Measurements from ENCODE around the gene EFCAB12.
A peak's percentile ranks its signal among the peaks of the same experiment; 100 is the strongest.

EFCAB12 gene

DNA sequence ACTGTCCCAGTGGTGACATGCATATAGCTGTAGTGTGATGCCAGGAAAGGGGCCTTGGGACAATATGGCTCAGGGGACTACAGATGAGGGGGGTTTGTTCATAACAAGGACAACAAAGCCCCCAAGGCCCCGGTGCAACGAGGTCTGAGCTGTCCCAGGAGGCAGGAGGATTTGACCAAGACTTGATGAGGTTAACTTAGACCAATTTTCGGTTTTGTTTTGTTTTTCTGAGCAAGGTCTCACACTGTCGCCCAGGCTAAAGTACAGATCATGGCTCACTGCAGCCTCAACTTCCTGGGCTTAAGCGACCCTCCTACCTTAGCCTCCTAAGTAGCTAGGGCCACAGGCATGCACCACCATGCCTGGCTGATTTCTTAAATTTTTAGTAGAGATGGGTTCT, 23.8 kb downstream of the EFCAB12 start:
- no peak for DNase-seq (ENCODE audit: extremely low read depth, insufficient read length)
- TF ChIP-seq, protein P1, sequence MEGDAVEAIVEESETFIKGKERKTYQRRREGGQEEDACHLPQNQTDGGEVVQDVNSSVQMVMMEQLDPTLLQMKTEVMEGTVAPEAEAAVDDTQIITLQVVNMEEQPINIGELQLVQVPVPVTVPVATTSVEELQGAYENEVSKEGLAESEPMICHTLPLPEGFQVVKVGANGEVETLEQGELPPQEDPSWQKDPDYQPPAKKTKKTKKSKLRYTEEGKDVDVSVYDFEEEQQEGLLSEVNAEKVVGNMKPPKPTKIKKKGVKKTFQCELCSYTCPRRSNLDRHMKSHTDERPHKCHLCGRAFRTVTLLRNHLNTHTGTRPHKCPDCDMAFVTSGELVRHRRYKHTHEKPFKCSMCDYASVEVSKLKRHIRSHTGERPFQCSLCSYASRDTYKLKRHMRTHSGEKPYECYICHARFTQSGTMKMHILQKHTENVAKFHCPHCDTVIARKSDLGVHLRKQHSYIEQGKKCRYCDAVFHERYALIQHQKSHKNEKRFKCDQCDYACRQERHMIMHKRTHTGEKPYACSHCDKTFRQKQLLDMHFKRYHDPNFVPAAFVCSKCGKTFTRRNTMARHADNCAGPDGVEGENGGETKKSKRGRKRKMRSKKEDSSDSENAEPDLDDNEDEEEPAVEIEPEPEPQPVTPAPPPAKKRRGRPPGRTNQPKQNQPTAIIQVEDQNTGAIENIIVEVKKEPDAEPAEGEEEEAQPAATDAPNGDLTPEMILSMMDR (IDR thresholded peaks at IDR 0.05; ENCODE audit: insufficient read depth, low read length, poor library complexity, severe bottlenecking): no peak
- Histone ChIP-seq H3K4me3 (replicated peaks; ENCODE audit: low read depth, low read length) (no peak overlapping the region), H3K36me3 (ENCODE audit: control insufficient read depth, insufficient read depth, low read length) (no peaks in the 10 kb centered on the region), H3K27me3 (replicated peaks; ENCODE audit: control insufficient read depth, insufficient read depth, low read length) (no peaks in the 10 kb centered on the region)

DNA sequence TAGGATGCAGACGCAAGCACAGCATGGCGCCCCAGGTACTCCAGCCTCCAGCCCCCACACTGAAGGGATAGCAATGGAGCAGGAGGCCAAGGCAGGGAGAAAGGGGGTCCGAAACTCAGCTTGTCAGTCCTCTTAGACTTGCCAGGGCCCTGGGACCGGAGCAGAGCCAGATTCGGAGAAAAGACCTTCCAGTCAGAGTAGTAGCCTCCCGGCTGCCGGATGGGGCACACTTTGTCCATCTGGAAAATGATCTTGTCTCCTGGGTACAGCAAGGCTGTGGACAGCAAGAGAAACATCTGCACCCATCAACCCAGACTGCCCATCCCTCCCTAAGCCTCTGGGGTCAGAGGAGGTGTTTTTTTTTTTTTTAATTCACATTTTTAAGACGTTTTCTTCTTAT, 24.3 kb downstream of the EFCAB12 start:
- TF ChIP-seq, protein P1 (IDR thresholded peaks at IDR 0.05; ENCODE audit: insufficient read depth, low read length, poor library complexity, severe bottlenecking): no peak
- H3K4me3 ChIP-seq (replicated peaks; ENCODE audit: low read depth, low read length): no peak overlapping the region
- no peak for DNase-seq (ENCODE audit: extremely low read depth, insufficient read length)
- H3K36me3 ChIP-seq (ENCODE audit: control insufficient read depth, insufficient read depth, low read length): no peaks in the 10 kb centered on the region
- no peaks in the 10 kb centered on the region for H3K27me3 ChIP-seq (replicated peaks; ENCODE audit: control insufficient read depth, insufficient read depth, low read length)

DNA sequence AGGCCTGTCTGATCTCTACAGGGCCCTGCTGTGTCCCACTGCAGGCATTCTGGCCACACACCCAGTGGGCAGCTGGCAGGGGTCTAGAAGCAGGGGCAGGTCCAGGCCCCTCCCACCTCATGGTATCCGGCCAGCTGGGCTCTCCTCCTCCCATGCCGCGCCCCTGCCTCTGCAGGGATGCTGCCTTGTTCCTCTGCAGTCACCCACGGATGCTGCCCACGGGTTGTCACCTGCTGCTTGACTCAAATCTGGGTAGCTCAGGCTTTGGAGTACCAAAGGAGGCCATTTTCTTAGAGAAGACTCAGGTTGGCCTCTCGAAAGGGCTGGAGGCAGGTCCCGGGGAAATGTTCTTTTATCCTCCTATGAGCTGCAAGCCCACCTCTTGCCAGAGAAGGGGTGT, 25.0 kb downstream of the EFCAB12 start:
- DNase-seq (ENCODE audit: extremely low read depth, insufficient read length): no peak
- Histone ChIP-seq H3K36me3 (ENCODE audit: control insufficient read depth, insufficient read depth, low read length) (no peaks in the 10 kb centered on the region), H3K4me3 (replicated peaks; ENCODE audit: low read depth, low read length) (no peak overlapping the region), H3K27me3 (replicated peaks; ENCODE audit: control insufficient read depth, insufficient read depth, low read length) (no peaks in the 10 kb centered on the region)
- TF ChIP-seq, protein P1 (IDR thresholded peaks at IDR 0.05; ENCODE audit: insufficient read depth, low read length, poor library complexity, severe bottlenecking): no peak

DNA sequence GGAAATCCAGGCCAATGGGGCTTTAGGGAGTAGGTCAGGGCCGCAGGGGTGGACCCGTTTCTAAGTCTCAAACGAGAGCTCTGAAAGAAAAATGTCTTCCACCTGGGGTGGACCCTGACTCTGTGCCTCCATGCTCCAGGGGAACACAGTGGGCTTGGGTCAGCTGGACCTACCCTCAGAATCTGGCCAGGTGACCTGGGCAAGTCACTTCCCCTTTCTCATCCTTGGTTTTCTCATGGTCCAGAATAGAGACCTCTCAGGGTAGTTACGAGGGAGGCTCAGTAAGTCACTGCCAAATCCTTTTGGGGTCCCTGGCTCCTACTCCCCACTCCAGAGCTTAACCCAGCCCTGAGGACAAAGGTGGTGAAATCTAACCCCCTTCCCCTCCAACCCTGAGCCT, 25.8 kb downstream of the EFCAB12 start:
- no peaks in the 10 kb centered on the region; the same call in 1 of the 2 replicates for H3K36me3 ChIP-seq (ENCODE audit: control insufficient read depth, insufficient read depth, low read length)
- TF ChIP-seq, protein P1 (IDR thresholded peaks at IDR 0.05; ENCODE audit: insufficient read depth, low read length, poor library complexity, severe bottlenecking): no peak

DNA sequence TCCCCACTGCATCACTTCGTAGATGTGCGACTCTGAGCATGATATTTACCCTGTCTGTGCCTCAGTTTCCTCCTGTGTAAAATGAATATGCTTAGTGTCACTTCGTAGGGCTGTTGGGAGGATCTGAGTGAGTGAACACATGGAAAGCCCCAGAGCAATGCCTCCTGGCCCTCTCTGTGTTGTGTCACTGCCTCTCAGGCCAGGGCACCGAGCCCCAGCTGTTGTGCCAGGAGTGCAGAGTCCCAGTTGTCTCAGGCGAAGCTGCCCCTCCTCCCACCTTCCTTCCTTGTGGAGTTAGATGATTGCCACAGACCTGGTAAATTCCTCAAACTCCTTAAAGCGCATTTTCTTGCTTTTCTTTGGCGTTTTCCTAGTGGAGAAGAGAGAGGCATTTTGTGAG, 26.2 kb downstream of the EFCAB12 start:
- TF ChIP-seq, protein P1 (IDR thresholded peaks at IDR 0.05; ENCODE audit: insufficient read depth, low read length, poor library complexity, severe bottlenecking): no peak
- Histone ChIP-seq H3K4me3 (replicated peaks; ENCODE audit: low read depth, low read length) (no peak overlapping the region), H3K27me3 (replicated peaks; ENCODE audit: control insufficient read depth, insufficient read depth, low read length) (no peaks in the 10 kb centered on the region), H3K36me3 (ENCODE audit: control insufficient read depth, insufficient read depth, low read length) (no peaks in the 10 kb centered on the region; the same call in none of the 2 replicates)
- DNase-seq (ENCODE audit: extremely low read depth, insufficient read length): no peak

More for the DNA sequence above, 25.8 kb downstream of the EFCAB12 start:
- H3K4me3 ChIP-seq (replicated peaks; ENCODE audit: low read depth, low read length): no peak overlapping the region
- no peak for DNase-seq (ENCODE audit: extremely low read depth, insufficient read length)
- no peaks in the 10 kb centered on the region for H3K27me3 ChIP-seq (replicated peaks; ENCODE audit: control insufficient read depth, insufficient read depth, low read length)

DNA sequence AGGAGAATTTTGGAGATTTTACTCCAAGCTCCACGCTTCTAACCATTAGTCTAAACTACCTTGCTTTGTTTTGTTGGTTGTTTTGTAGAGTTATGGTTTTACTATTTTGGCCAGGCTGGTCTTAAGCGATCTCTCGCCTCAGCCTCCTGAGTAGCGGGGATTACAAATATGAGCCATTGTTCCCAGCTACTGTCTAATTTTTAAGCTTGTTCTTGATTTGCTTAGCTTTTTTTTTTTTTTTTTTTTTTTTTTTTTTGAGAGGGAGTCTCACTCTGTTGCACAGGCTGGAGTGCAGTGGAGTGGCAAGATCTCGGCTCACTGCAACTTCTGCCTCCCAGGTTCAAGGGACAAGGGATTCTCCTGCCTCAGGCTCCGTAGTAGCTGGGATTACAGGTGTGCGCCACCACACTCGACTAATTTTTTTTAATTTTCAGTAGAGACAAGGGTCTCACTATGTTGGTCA, 28.5 kb downstream of the EFCAB12 start:
- TF ChIP-seq, protein P1 (IDR thresholded peaks at IDR 0.05; ENCODE audit: insufficient read depth, low read length, poor library complexity, severe bottlenecking): no peak

More for the DNA sequence above, 28.5 kb downstream of the EFCAB12 start:
- DNase-seq (ENCODE audit: extremely low read depth, insufficient read length): no peak
- Histone ChIP-seq H3K27me3 (replicated peaks; ENCODE audit: control insufficient read depth, insufficient read depth, low read length) (no peaks in the 10 kb centered on the region), H3K36me3 (ENCODE audit: control insufficient read depth, insufficient read depth, low read length) (peaks cover 9% of the 10 kb centered on the region), H3K4me3 (replicated peaks; ENCODE audit: low read depth, low read length) (peak overlapping the region; percentile 80)
